BE2C (cell line): ENCODE results near the gene TPT1.

Source experiments
- DNase-seq: peaks from one replicate; pipeline ENCODE4 v3.0.0-alpha.2; 2020
- H3K27me3 ChIP-seq: fragments of 250-450 bp; sonication (Bioruptor Pico); 2 replicates; pipeline ENCODE4 v1.5.1; 2020; ENCODE audit warnings: mild to moderate bottlenecking
- H3K36me3 ChIP-seq: fragments of 250-450 bp; sonication (Bioruptor Pico); 2 replicates; pipeline ENCODE4 v1.5.1; 2020; ENCODE audit warnings: mild to moderate bottlenecking
- H3K4me1 ChIP-seq: fragments of 250-450 bp; sonication (Bioruptor Pico); 2 replicates; pipeline ENCODE4 v1.5.1; 2020
- H3K4me3 ChIP-seq: 2 replicates; pipeline ENCODE4 v1.5.1; 2011; ENCODE audit warnings: low read depth, low read length
- H3K9me3 ChIP-seq: fragments of 250-450 bp; sonication (Bioruptor Pico); 2 replicates; pipeline ENCODE4 v1.5.1; 2020
- CTCF ChIP-seq: IDR thresholded peaks from 2 replicates; pipeline ENCODE4 v1.5.1; 2012; ENCODE audit warnings: mild to moderate bottlenecking, low read depth, low read length

TPT1 gene

DNA sequence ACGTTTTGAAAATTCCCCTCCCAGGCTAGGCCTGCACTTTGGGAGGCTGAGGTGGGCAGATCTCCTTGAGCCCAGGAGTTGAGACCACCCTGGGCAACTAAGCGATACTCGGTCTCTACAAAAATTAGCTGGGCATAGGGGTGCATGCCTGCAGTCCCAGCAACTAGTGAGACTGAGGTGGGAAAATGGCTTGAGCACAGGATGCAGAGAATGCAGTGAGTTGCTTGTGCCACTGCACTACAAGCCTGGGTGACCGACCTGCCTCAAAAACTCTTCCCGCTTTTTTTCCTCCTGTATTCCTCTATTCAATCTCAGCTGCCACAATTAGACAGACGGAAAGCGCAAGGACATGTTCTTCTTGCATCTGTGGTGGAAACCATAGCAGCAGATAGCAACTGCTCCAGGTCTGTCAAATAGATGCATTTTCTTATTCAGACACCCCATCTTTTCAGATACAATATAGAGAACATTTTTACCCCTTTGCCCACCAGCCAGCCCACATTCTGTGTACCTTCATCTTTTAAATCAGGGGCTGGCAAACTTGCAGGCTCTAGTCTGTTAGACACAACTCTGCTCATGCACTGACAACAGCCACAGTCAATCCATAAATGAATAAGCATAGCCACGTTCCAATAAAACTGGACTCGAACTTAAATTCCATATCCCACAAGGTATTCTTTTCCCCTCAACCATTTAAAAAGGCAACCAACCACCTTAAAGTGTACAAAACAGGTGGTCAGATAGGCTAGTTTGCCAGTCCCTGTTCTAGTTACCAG is 4.8 kb downstream of the TPT1 start:
- H3K4me3 ChIP-seq: no peak overlapping the region
- no peaks in the 10 kb centered on the region for H3K27me3 ChIP-seq
- H3K9me3 ChIP-seq: no peaks in the 10 kb centered on the region
- DNase-seq: no peak
- peaks cover 63% of the 10 kb centered on the region for H3K36me3 ChIP-seq
- H3K4me1 ChIP-seq: peaks cover 8% of the 10 kb centered on the region
- TF ChIP-seq CTCF: no peak

- DNase-seq: no peak
- H3K9me3 ChIP-seq: no peaks in the 10 kb centered on the region
- H3K36me3 ChIP-seq: peaks cover 60% of the 10 kb centered on the region
- H3K4me1 ChIP-seq: peaks cover 10% of the 10 kb centered on the region
- no peak for TF ChIP-seq CTCF
- no peak overlapping the region for H3K4me3 ChIP-seq
- no peaks in the 10 kb centered on the region for H3K27me3 ChIP-seq
These were observed 5.5 kb downstream of the TPT1 start for GRCh38 chr13:45335397-45336024.

GRCh38 chr13:45333977-45334922 is 6.7 kb downstream of the TPT1 start:
- DNase-seq: no peak
- Histone ChIP-seq H3K36me3 (peaks cover 49% of the 10 kb centered on the region), H3K4me1 (peaks cover 14% of the 10 kb centered on the region), H3K4me3 (no peak overlapping the region), H3K27me3 (no peaks in the 10 kb centered on the region), H3K9me3 (no peaks in the 10 kb centered on the region)
- TF ChIP-seq CTCF: no peak

- no peak for DNase-seq
These were observed 7.6 kb downstream of the TPT1 start for GRCh38 chr13:45333251-45333976.

DNA sequence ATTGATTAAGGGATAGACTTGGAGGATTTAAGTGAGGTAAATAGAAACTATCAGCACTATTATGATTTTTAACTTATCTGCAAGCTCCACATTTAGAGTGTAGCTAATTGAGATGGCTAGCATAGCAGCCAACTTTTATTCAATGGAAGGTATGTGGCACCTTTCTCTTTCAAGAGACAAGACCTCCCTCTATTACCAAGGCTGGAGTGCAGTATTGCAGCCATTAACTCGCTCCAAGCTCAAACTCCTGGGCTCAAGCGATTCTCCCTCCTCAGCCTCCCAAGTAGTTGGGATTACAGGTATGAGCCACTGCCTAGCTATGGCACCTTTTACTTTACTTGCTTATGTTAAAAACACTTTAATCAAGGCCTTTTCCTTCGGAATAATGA is 8.2 kb downstream of the TPT1 start:
- H3K4me1 ChIP-seq: peaks cover 14% of the 10 kb centered on the region
- no peak for DNase-seq
- no peak overlapping the region for H3K4me3 ChIP-seq
- no peak for TF ChIP-seq CTCF
- no peaks in the 10 kb centered on the region for H3K9me3 ChIP-seq
- peaks cover 35% of the 10 kb centered on the region for H3K36me3 ChIP-seq
- no peaks in the 10 kb centered on the region for H3K27me3 ChIP-seq

More at GRCh38 chr13:45333251-45333976, 7.6 kb downstream of the TPT1 start:
- peaks cover 14% of the 10 kb centered on the region for H3K4me1 ChIP-seq
- peaks cover 40% of the 10 kb centered on the region for H3K36me3 ChIP-seq
- H3K27me3 ChIP-seq: no peaks in the 10 kb centered on the region
- no peak overlapping the region for H3K4me3 ChIP-seq
- H3K9me3 ChIP-seq: no peaks in the 10 kb centered on the region
- TF ChIP-seq CTCF: no peak
